Muscle of leg (tissue), 11 donors: ENCODE results near the gene ERN2. TPM values are rescaled to one million over a fixed set of nuclear protein-coding genes. Genes with fewer than 3 reads are reported as not detected.
"Not testable (repeated sequence)": the region's sequence is repeated elsewhere in the genome, so short reads cannot be mapped to it uniquely, and the experiment has no call there.

Experiments
- DNase-seq: peaks from one replicate; pipeline ENCODE4 v3.0.0; 2013
- H3K27ac ChIP-seq: one replicate; pipeline ENCODE4 v1.5.1; 2013; ENCODE audit warnings: mild to moderate bottlenecking, low read length, control low read depth
- H3K27me3 ChIP-seq: one replicate; pipeline ENCODE4 v1.6.1; 2013; ENCODE audit warnings: low read length; ENCODE audit not compliant: control insufficient read depth, insufficient read depth
- H3K36me3 ChIP-seq: one replicate; pipeline ENCODE4 v1.6.1; 2013; ENCODE audit warnings: low read length; ENCODE audit not compliant: control insufficient read depth, insufficient read depth
- H3K4me1 ChIP-seq: one replicate; pipeline ENCODE4 v1.6.1; 2013; ENCODE audit warnings: low read length; ENCODE audit not compliant: control insufficient read depth, insufficient read depth
- H3K4me3 ChIP-seq: one replicate; pipeline ENCODE4 v1.5.1; 2013; ENCODE audit warnings: low read length, control low read depth
- H3K9me3 ChIP-seq: replicated peaks from 2 replicates; pipeline ENCODE4 v1.6.1; 2013; ENCODE audit warnings: low read depth, low read length; ENCODE audit not compliant: control insufficient read depth
- WGBS: methylation state at CpG from one replicate; pipeline ENCODE4 v1.1.5; 2013; ENCODE audit warnings: missing lambda C conversion rate; ENCODE audit not compliant: insufficient coverage; 5-methylcytosine and 5-hydroxymethylcytosine counted together
- polyA plus RNA-seq, 8 donors: library from polyadenylated mRNA; unstranded; fragments of 120-200 nt; gene quantifications; one replicate each; pipeline versions ENCODE4 v1.2.1 to v1.2.3, GENCODE V29; 2013; ENCODE audit warnings: inconsistent platforms in 1 of 8, low replicate concordance in 1 of 8; ENCODE audit not compliant: insufficient read length in 8 of 8, insufficient read depth in 1 of 8
- total RNA-seq: library from RNA; stranded (reverse); fragments of 120-200 nt; gene quantifications from one replicate; pipeline ENCODE4 v1.2.4, GENCODE V29; 2013

The ERN2 gene
- total and polyA plus RNA-seq, 9 donors, result 0.04 to 0.28 (median 0.09) TPM

GRCh38 chr16:23742766-23743165 is 29.7 kb upstream of the ERN2 start:
- Histone ChIP-seq H3K4me3 (no peak overlapping the region), H3K4me1 (no peaks in the 10 kb centered on the region), H3K27ac (no peak overlapping the region), H3K27me3 (peaks cover 3% of the 10 kb centered on the region), H3K36me3 (no peaks in the 10 kb centered on the region), H3K9me3 (no peaks in the 10 kb centered on the region)
- no peak for DNase-seq
- WGBS, result 0% methylated on average over 1 of the region's 4 CpGs

DNA sequence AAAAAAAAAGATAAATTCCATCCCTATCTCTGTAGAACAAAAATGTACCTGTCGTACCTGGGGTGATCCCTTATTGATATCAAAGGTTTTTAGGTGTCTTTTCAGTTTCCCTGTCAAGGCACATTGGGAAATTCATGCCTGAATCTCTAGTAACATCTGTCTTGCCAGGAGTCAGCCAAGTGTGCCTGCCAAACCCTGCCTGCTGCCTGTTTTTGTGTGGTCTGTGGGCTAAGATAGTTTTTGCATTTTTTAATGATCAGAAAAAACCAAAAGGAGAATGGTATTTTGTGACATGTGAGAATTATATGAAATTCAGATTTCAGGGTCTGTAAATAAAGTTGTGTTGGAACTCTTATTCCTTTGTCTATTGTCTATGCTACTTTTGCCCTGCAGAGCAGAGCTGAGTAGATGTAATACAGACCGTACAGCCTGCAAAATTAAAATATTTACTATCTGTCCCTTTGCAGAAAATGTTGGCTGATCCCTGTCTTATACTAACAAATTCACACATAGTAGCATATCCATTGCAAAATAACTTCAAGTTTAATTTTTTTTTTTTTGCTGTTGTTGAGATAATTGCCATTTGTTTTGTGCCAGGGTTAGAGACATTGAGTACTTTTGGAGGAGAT is 28.8 kb upstream of the ERN2 start:
- WGBS, result no CpG with 5 or more reads among the region's 2 CpGs
- no peak for DNase-seq
- Histone ChIP-seq H3K27me3 (peaks cover 3% of the 10 kb centered on the region), H3K4me1 (no peaks in the 10 kb centered on the region), H3K27ac (no peak overlapping the region), H3K36me3 (no peaks in the 10 kb centered on the region), H3K9me3 (no peaks in the 10 kb centered on the region), H3K4me3 (no peak overlapping the region)

- H3K4me1 ChIP-seq, result no peaks in the 10 kb centered on the region
Observed at GRCh38 chr16:23739516-23739915, 26.5 kb upstream of the ERN2 start.

GRCh38 chr16:23737423-23738028 is 24.5 kb upstream of the ERN2 start:
- DNase-seq, H3K27me3 ChIP-seq: not testable (repeated sequence)

More at GRCh38 chr16:23739516-23739915, 26.5 kb upstream of the ERN2 start:
- no CpG with 5 or more reads among the region's 1 CpG for WGBS
- H3K4me3 ChIP-seq, result no peak overlapping the region
- peaks cover 3% of the 10 kb centered on the region for H3K27me3 ChIP-seq
- no peaks in the 10 kb centered on the region for H3K9me3 ChIP-seq
- H3K36me3 ChIP-seq, result no peaks in the 10 kb centered on the region
- no peak for DNase-seq
- no peak overlapping the region for H3K27ac ChIP-seq

DNA sequence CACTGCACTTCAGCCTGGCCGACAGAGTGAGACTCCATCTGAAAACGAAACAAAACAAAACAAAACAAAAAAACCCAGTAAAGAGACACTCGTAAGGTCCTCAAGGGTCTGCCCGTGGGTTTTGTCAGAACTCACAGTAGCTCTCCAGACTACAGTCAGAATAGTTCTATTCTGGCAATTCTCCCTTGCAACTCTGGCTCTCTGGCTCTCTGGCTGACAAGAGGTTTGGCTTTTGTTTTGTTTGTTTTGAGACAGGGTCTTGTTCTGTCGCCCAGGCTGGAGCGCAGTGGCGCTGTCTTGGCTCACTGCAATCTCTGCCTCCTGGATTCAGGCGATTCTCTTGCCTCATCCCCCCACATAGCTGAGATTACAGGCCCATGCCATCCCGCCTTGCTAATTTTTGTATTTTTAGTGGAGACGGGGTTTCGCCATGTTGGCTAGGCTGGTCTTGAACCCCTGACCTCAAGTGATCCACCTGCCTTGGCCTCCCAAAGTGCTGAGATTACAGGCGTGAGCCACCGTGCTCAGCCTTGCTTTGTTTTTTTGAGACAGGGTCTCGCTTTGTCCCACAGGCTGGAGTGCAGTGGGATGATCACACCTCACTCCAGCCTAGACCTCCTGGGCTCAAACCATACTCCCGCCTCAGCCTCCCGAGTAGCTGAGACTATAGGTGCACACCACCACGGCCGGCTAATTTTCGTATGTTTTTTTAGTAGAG is 21.3 kb upstream of the ERN2 start:
- no peaks in the 10 kb centered on the region for H3K27me3 ChIP-seq
- no peaks in the 10 kb centered on the region for H3K9me3 ChIP-seq
- no peaks in the 10 kb centered on the region for H3K4me1 ChIP-seq
- H3K27ac ChIP-seq, result no peak overlapping the region
- 81% methylated on average over 12 of the region's 19 CpGs for WGBS
- no peaks in the 10 kb centered on the region for H3K36me3 ChIP-seq
- no peak overlapping the region for H3K4me3 ChIP-seq
- no peak for DNase-seq

More at GRCh38 chr16:23737423-23738028, 24.5 kb upstream of the ERN2 start:
- H3K4me1 ChIP-seq, H3K9me3 ChIP-seq, H3K27ac ChIP-seq, H3K4me3 ChIP-seq, H3K36me3 ChIP-seq: not testable (repeated sequence)
- WGBS, result no CpG with 5 or more reads among the region's 1 CpG

DNA sequence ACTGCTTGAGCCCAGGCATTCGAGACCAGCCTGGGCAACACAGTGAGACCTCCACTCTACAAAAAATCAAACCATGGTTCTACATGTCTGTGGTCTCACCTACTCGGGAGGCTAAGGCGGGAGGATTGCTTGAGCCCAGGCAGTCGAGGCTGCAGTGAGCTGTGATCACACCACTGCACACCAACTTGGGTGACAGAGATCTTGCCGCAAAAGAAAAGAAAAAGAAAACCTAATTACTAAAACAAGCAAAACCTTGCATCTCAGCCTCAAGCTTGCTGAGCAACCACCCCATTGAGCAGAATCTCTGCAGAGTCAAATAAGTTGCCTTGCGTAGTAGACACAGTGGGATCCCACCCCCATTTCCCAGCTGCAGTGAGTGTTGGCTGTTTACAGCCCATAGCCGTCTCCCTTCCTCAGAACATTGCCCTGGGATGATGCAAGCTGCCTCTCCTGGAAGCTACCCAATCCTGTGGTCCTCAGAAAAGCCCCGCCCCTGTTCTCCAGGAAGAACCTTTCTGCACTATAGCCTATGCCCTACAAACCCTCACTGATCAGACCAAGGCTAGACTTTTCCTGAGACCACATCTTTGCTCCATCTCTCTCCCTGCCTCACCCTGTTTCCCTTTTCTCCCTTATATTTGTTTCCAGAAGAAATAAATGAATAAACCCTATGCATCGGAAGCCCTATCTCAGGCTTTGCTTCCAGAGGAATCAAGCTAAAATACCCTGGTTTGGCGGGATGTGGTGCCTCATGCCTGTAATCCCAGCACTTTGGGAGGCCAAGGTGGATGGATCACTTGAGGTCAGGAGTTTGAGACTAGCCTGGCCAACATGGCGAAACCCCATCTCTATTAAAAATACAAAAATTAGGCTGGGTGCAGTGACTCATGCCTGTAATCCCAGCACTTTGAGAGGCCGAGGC is 16.7 kb upstream of the ERN2 start:
- Histone ChIP-seq H3K4me1 (no peaks in the 10 kb centered on the region), H3K9me3 (no peaks in the 10 kb centered on the region), H3K27ac (no peak overlapping the region), H3K27me3 (no peaks in the 10 kb centered on the region), H3K4me3 (no peak overlapping the region), H3K36me3 (no peaks in the 10 kb centered on the region)
- WGBS, result 83% methylated on average over 8 of the region's 12 CpGs
- no peak for DNase-seq

- H3K4me3 ChIP-seq, result no peak overlapping the region
- no peaks in the 10 kb centered on the region for H3K9me3 ChIP-seq
- no peaks in the 10 kb centered on the region for H3K27me3 ChIP-seq
- H3K27ac ChIP-seq, result no peak overlapping the region
- DNase-seq, result no peak
- H3K36me3 ChIP-seq, result no peaks in the 10 kb centered on the region
- no peaks in the 10 kb centered on the region for H3K4me1 ChIP-seq
- WGBS, result 61% methylated on average over 8 of the region's 10 CpGs
Observed at GRCh38 chr16:23728112-23728477, 15.1 kb upstream of the ERN2 start.

GRCh38 chr16:23726710-23727109 is 13.7 kb upstream of the ERN2 start:
- H3K9me3 ChIP-seq, result no peaks in the 10 kb centered on the region
- DNase-seq, result no peak
- no peaks in the 10 kb centered on the region for H3K4me1 ChIP-seq
- no peaks in the 10 kb centered on the region for H3K27me3 ChIP-seq
- WGBS, result no CpG with 5 or more reads among the region's 3 CpGs
- no peaks in the 10 kb centered on the region for H3K36me3 ChIP-seq
- H3K27ac ChIP-seq, result no peak overlapping the region
- no peak overlapping the region for H3K4me3 ChIP-seq

- no peak overlapping the region for H3K4me3 ChIP-seq
- no peak for DNase-seq
- no peaks in the 10 kb centered on the region for H3K9me3 ChIP-seq
- no peaks in the 10 kb centered on the region for H3K36me3 ChIP-seq
- no peaks in the 10 kb centered on the region for H3K4me1 ChIP-seq
- H3K27ac ChIP-seq, result no peak overlapping the region
- no peaks in the 10 kb centered on the region for H3K27me3 ChIP-seq
- WGBS, result no CpG with 5 or more reads among the region's 3 CpGs
Observed at GRCh38 chr16:23724785-23725131, 11.7 kb upstream of the ERN2 start.
